NCI-H146 (cell line): ENCODE results near the gene CHIC2.
"Not testable (repeated sequence)": the region's sequence is repeated elsewhere in the genome, so short reads cannot be mapped to it uniquely, and the experiment has no call there.

ENCODE experiments used
- DNase-seq: peaks from one replicate; lab custom pipeline; 2025; lab: John Stamatoyannopoulos, UW

The CHIC2 gene

DNA sequence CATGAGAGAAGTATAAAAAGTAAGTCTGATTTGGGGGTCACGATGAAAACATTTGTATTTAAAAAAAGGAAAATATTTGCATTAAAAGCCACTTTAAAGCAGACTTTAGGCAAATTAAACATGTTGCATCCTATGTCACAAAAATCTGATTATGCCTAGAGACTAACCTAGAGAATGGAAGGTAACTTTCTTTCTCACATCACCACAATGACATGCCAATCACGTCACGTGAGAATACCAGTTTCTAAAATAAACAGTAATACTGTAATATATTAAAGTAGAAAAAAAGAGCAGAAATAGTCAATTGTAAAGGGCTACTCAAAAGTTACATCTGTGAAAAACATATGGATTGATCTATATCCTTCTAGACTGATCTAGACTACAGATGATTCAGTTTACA, 3.3 kb downstream of the CHIC2 start:
- no peak for DNase-seq

GRCh38 chr4:54060116-54060515, 4.3 kb downstream of the CHIC2 start:
- DNase-seq = no peak

- DNase-seq = no peak
Observed at GRCh38 chr4:54058171-54058570, 6.2 kb downstream of the CHIC2 start.

DNA sequence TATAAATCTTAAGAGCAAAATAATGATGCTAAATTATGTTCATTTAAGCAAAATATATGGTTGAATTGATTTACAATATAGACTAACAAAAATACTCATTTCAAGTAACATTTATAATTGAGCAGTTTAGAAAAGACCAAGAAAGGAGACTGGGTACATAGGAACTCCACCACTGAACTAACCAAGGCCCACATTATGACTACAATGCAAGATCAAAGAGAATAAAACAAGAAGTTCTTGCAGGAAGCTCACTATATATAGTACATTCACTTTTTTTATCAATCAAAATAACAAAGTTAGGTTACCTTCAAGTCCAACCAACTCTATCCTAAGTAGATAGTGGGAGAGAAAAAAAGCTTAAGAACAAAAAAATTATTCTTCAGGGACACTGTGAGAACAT, 8.0 kb downstream of the CHIC2 start:
- no peak for DNase-seq

DNA sequence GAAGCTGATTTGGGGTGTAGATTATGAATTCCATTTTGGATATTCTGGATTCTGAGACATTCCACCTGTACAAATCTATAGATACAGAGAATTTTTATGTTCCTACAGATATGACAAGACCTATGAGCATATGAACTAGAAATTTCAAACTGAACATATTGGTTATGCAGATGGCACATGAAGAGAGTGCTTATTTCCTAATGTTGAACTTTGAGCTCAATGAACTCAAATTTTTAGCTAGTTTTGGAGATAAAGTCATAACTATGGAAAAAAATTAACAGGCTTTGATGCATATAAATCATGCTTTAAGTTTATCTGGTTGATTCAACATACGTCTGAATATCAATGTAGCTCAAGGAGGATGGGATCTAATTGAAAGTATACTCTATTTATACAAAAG, 8.9 kb downstream of the CHIC2 start:
- DNase-seq = no peak

DNA sequence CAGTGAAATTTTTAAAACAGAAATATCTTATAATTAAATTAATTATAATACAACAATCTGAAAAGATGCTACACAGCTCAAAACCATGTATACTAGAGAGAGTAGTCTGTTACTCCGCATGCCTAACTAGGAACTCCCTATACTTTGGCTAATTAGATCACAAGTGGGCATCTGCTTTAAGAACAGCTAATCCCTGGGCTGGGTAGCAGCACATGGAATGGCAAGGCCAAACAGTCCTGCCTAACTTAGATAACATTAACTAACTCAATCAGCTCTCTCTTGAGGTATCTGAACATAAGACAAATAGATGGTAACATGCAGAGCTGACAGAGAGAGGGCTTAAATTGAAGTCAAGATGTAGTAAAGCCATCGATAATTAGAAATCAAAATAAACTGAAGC, 9.9 kb downstream of the CHIC2 start:
- DNase-seq = no peak

DNA sequence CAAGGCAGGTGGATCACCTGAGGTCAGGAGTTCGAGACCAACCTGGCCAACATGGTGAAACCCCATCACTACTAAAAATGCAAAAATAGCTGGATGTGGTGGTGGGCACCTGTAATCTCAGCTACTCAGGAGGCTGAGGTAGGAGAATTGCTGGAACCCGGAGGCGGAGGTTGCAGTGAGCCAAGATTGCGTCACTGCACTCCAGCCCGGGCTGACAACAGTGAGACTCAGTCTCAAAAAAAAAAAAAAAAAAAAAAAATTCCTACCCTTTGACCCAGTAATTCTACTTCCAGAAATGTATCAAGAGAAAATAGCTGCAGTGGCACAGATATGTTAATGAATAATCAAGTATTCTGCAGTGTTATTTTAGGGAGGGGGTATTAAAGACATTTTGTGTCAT, 11.1 kb downstream of the CHIC2 start:
- not testable (repeated sequence) for DNase-seq

- no peak for DNase-seq
Observed at GRCh38 chr4:54050214-54050904, 14.0 kb downstream of the CHIC2 start.

- not testable (repeated sequence) for DNase-seq
Observed at GRCh38 chr4:54043630-54044029, 20.8 kb downstream of the CHIC2 start.

DNA sequence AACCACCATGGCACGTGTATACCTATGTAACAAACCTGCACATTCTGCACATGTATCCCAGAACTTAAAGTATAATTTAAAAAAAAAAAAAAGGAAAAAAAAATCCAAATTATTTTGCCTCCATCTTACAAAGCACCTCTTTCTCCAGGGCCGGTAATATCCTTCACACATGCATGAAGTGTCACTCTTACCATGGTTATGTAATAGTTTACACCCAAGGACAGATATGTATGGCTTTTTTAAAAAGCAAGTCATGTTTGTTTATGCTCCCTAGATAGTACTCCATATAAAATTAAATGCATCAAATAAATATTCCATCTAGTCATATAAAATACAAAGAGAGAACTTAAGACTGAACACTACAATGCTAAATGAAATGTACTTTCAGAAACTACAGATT, 22.5 kb downstream of the CHIC2 start:
- no peak for DNase-seq

DNA sequence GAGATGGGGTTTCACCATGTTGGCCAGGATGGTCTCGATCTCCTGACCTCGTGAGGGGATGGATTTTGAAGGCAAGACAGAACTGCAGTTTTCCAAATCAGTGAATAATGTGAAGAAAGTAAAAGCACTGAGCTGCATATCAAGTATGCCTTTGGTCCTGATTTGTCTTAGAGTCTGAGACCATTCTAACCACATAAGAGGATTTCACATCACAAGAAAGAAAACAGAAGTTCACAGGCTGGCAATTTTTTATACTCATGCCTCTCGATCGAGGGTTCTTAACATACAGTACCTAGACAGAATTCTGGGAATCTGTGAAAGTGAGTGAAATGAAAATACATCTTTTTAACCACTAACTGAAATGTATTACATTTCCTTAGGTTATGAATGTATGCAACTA, 23.3 kb downstream of the CHIC2 start:
- no peak for DNase-seq

DNA sequence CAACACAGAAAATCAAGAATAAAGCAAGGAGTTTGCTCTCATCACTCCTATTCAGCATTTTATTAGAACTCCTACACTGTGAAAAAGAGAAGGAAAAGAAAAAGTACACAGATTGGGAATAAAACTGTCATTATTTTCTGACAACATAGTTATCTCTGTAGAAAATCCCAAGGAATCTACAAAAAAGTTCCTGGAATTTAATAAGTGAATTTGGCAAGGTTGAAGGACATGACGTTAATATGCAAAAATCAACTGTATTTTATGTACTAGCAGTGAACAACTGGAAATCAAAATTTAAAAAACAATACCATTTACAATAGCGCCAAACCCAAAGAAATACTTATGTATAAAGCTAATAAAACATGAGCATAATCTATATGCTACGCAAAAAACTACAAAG, 26.3 kb downstream of the CHIC2 start:
- no peak for DNase-seq

GRCh38 chr4:54036184-54036583, 28.2 kb downstream of the CHIC2 start:
- DNase-seq = no peak

DNA sequence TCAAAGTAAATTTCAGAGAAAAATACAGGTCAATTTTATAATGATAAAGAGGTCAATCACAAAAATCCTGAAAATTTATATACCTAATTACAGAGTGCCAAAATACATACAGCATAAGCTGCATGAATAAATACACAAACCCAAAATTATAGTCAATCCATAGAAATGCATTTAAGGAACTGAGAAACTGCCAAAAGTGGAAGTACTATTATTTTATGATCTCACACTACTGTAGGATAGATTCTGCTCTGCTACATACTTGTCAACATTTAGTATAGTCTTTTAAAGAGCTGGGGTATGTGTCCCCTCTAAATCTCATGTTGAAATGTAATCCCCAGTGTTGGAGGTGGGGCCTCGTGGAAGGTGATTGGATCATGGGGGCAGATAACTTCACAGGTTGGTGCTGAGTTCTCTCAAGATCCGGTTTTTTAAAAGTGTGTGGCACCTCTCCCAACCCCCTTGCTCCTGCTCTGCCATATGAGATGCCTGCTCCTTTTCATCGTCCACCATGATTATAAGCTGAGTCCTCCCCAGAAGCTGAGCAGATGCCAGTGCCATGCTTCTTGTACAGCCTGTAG, 31.8 kb downstream of the CHIC2 start:
- no peak for DNase-seq

DNA sequence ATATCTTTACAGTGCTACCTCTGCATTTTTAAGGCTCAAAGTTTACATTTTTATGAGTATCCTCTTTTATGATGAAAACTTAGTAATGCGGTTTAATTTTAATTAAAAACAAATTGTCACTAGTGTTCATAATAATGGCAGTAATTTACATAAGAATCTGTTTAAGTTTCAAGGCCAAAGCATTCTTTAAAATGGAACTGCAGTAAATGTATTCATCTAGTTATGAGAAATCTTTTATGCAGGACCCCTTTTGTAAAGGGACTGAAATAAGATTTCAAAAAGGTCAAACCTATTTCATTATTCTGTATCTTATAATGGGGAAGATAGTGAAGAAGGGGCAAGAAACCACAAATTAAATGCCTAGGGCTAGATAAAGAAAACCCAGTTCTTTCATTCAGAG, 37.1 kb downstream of the CHIC2 start:
- no peak for DNase-seq

DNA sequence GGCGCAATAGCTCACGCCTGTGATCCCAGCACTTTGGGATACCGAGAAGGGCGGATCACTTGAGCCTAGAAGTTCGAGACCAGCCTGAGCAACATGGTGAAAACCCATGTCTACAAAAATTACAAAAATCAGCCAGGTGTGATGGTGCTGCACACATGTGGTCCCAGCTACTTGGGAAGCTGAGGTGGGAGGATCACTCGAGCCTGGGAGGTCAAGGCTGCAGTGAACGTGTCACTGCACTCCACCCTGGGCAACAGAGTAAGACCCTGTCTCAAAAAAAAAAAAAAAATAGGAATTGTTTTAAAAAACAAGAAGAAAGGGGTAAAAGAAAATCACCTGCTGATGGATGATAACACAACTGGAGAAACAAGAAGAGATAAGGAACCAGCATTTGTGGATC, 38.8 kb downstream of the CHIC2 start:
- DNase-seq = no peak

DNA sequence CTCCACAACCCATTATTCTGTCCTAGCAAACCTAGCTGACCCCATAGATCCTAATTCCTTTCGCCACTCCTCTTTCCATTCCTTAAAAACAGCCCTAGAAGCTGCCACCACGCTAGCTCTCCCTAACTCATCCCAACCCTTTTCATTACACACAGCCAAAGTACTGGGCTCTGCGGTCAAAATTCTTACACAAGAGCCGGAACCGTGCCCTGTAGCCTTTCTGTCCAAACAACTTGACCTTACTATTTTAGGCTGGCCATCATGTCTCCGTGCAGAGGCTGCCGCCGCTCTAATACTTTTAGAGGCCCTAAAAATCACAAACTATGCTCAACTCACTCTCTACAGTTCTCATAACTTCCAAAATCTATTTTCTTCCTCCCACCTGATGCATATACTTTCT, 41.4 kb downstream of the CHIC2 start:
- DNase-seq = not testable (repeated sequence)

GRCh38 chr4:54017974-54018373, 46.4 kb downstream of the CHIC2 start:
- no peak for DNase-seq

DNA sequence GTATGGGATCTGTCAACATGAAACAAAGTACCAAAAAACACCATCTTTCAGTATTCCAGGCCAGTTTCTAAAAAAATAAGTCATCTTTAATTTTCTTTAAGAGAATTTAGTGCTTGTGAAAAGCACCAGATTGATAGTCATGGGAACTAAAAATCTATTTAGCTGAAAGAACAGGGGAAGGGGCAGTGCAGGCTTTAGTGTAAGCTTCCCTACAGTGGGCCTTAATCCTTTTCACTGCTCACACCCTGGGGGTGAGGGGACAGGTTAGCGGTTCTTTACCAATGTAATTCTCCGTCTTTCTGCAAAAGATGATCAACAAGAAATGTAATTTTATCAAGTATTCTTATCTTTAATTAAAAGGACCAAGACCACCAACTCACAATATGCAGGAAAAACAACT, 47.1 kb downstream of the CHIC2 start:
- peak; percentile 42 for DNase-seq

DNA sequence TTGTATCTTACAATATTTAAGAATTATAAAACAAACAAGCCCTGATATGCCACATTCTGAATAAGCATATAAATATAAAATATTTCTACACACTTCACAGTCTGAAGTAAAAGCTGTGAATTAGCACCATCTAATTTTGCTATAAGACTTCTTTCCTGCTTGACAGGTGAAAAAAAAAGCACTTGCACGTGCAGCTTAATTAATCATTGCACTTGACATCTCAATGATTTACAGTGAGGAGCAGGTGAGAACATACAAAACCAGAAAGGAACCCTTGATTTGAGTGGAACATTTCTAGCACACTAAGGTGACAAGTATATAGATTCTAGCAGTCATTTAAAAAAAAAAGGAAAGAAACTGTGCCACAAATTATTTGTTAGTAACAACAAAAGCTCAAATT, 47.9 kb downstream of the CHIC2 start:
- peak; percentile 94 for DNase-seq

DNA sequence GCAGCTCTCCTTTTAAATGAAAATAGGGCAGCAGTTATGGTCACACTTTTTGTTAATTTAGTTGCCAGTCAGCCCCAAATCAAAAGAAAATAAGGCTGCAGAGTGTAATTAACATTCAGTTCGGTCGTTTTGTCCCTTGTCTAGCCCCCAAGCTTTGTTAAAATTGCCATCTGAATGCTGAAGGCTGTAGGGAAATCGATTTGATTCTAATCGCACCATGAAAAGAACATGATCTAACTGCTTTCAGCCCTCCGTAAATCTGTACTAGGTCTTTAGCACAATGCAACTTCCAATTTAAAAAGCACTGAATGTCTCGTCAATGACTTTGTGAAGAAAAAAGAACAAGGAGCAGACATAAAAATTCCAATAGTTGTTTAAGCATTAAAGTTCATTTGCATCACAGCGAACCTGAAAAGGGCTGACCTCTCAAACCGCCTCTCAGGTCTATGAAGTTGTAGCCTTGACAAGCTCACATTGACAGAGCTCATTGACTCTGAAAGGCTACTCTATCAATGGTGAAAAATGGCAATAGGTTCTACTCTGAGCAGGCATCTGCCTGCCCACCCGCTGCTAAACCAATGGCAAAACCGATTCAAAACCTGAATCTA, 48.9 kb downstream of the CHIC2 start:
- peak; percentile 92 for DNase-seq

DNA sequence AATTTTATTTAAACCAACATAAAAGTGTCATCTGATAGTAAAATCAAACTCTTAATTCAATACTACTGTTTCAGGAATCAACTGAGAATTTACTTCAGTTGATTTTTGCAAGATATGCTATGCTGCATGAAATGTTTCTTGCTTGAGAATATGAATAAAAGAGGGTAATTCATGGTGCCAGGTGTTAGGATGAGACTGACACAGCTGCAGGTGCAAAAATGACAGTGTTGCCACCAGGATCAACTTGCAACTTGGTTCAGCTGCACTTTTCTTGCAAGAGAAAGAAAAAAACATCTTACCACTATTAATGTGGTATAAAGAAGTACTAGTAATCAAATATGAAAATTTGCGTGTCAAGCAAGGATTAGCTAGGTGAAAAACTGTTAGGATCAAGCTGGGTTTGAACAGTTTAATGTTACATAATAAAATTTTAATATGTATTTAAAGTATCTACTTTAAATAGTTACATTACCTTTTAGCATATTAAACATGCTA, 49.7 kb downstream of the CHIC2 start:
- DNase-seq = peak; percentile 78

DNA sequence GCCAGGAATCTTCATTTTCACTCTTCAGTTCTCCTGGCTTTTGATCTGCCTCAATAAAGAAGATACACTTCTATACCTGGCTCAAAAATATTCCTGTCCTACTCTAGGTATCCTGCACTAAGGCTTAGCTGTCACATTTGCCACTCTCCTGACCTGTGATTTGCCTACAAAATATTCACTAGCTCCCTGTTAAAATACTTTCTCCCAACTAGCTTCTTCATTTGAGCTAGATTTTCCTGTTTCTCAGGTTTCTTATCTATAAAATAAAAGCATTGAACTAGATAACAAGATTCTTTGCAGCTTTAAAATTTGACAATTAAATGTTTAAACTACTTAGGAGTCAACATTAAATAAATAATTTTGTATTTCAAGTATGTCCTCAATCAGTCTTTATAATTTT, 53.2 kb downstream of the CHIC2 start:
- no peak for DNase-seq

DNA sequence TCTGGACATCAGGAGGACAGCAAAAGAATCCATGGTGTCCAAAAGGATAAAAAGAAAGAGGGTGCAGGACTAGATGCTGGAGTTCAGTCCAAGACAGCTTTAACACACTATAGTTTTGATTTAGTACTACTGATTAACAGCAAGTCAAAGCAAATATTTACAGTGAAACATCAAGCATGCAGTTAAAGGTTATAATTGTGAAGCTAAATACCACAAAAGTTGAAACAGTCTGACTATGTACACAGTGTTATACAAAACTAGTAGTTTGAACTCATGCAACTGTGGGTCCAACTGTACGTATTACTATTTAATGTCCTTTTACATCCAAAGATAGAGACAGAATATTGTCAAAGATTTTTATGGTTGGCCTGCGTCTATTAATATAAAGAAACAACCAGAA, 57.6 kb downstream of the CHIC2 start:
- DNase-seq = peak; percentile 56
